HG02943 (cell line): ENCODE data around the gene AUP1.
"Not testable (repeated sequence)": the region's sequence is repeated elsewhere in the genome, so short reads cannot be mapped to it uniquely, and the experiment has no call there.

Source experiments
- ATAC-seq: cut with Tn5 transposase; IDR thresholded peaks from one replicate; pipeline ENCODE4 v1.9.1; 2021; ENCODE audit warnings: mild to moderate bottlenecking, low read depth, moderate library complexity; ENCODE audit not compliant: unreplicated experiment

AUP1 gene

DNA sequence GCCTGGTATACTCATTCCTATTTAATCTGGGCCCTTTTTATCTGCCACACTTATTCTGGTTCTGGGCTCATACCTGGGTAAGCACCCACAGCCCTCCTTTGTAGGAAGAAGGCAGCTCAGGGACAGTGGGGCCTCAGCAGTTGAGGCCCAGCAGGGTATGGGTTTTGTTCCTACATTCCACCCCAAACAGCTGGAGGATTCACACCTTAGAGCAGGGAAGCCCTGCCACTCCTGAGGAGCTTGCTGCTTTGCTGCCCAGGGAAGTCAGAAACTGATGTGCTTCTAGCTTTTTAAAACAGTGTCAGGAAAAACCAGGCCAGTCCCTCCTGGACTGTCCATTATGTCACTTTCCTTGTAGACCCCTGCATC lies 28.9 kb downstream of the AUP1 start:
- ATAC-seq, result no peak

- no peak for ATAC-seq
Measured at GRCh38 chr2:74499940-74500577, 29.4 kb downstream of the AUP1 start.

- ATAC-seq, result no peak
Measured at GRCh38 chr2:74499267-74499939, 30.1 kb downstream of the AUP1 start, which contains the start of gene LBX2. TSS of gene LBX2 (minus strand) at chr2:74499603. CDS start at chr2:74499537, 66 bp downstream.

DNA sequence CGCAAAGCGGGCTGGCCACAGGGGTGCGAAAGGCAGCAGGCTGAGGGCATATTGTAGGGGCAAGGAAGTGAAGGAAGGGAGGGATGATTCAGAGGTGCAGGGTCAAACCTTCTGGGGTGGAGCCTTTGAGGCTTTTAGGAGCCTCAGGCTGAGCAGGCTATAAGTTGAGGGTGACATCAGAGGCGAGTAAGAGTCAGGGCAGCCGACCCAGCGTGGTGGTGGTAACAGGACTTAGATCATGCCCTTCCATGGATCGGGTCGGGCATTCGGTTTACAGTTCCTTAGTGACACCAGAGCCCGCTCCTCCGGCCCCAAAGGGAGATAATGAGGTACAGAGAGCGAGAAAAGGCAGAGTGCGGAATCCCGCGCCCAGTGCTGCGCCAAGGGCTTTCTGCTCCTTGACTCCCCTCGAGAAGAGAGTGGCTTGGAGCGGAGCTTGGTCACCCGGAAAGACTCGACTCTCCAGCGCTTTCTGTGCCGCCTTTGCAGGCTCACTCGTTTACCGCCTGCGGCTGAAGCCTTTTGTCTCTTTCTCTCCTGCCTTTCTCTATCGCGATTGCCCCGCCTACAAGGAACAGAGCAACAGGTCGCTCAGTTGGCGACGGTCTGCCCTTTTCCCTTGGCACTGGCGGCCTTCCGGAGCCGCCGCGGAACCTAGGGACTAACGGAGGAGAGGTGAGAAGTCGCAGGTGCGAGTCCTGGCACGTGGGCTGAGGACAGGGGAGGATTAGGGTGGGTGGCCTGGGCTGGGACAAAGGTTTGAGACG lies 30.8 kb downstream of the AUP1 start:
- ATAC-seq, result no peak

DNA sequence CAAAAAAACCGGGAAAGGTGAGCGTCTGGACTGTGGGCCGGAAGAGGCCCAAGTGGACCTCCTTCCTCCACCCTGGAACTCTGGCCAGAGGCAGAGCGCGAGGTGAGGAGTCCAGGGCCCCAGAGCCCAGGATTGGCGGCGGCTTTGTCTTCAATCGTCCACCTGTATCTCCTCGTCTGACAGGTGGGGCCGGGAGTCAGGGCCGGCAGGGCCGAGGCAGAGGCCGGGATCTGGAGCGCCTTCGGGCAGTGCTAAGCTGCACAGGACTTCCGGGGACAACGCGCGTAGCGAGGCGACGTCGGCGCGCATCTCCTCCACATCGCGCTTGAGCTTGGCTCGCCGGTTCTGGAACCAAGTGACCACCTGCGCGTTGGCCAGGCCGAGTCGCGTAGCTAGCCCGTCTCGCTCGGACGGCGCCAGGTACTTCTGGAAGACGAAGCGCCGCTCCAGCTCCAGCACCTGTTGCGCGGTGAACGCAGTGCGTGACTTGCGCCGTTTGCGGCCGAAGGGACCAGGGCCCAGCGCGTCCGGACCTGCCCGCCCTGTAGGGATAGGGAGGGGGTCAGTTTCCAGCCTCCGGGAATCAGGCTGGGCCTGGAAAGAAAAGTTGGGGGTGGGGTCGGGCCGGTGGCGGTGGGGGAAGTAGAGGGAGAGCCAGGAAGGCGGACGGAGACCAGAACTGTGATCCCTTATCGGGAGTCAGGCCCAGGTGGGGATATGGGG lies 31.6 kb downstream of the AUP1 start:
- ATAC-seq, result no peak

DNA sequence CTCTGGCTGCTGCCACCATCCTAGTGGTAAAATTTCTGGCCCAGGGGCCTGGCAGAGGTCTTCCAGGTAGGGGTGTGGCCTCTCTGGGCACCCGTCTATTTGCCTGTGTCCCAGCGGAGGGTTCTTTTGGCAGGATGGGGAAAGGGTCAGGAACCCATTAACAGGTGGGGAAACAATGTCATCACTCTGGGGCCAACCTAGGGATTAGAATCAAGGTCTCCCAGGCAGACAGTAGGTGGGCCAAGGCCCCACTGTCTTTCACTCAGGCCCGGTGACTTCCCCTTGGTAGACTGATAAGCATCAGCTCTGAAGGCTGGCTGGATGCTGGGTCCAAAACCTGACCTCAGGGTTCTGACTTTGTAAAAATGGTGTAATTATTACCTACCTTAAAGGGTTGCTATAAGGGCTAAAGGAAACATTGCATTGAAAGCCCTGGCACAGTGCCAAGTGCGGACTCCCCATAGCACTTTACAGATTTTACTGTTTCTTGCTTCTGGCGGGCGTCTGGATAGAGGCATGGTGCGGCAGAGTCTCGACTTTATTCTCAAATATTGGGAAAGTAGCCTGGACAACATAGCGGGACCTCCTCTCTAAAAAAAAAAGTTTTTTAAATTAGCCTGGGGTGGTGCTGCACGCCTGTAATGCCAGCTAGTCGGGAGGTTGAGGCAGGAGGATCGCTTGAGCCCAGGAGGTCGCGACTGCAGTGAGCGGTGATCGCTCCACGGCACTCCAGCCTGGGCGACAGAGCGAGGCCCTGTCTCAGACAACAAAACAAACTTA lies 32.3 kb downstream of the AUP1 start:
- no peak for ATAC-seq

DNA sequence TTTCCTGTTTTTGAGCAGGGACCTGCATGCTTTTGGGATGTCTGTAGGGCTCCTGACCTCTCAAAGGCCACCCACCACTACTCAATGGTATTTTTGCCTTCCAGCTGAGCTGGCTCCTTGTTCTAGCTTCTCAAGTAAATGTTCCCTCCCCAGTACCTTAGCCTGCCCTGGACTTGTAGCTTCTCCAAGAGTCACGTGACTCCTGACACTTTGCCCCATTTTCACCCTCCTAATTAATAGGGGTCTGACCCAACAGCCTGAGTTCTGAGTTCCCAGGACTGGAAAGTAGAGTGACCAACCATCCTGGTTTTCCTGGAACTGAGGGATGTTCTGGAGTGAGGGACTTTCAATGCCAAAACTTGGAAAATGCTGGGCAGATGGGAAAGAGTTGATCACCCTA lies 34.1 kb downstream of the AUP1 start:
- no peak for ATAC-seq

DNA sequence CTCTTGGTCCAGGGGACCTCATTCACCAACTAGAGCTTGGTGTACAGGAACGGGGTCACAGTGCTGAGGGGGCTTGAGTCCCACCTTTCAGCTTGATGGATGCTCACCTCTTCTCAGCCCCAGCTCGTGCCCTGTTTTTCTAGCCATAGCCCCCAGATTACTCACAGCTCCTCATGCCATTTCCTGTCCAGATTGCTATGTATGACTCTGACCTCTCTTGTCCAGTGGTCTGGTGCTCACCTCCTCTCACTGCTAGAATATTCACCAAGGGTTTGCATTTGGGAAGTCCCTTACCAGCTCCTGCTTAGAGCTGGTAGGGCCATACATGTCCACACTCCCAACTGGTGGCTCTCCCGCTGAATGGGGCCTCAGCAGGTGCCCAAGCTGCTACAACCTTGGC lies 36.0 kb downstream of the AUP1 start:
- ATAC-seq, result no peak

GRCh38 chr2:74491648-74492544 lies 37.6 kb downstream of the AUP1 start:
- ATAC-seq, result no peak

DNA sequence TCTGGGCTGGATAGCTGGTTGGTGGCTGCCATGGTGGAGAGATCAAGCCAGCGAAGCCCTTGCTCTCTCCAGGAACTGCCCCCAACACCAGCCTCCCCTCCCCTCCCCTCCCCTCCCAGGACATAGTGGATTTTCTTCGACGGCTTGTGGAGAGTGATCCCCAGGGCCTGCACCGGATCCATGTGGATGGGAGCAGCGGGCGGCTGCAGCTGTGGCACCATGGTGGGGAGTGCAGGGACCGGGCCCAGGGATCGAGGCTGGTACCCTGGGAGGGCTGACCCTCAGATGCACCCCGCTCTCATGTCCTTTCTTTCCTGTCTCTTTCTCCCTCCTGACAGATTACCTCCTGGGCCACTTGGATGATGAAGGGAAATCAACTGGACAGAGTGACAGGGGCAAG lies 39.6 kb downstream of the AUP1 start:
- no peak for ATAC-seq

GRCh38 chr2:74488643-74489481 lies 40.6 kb downstream of the AUP1 start:
- ATAC-seq, result no peak

DNA sequence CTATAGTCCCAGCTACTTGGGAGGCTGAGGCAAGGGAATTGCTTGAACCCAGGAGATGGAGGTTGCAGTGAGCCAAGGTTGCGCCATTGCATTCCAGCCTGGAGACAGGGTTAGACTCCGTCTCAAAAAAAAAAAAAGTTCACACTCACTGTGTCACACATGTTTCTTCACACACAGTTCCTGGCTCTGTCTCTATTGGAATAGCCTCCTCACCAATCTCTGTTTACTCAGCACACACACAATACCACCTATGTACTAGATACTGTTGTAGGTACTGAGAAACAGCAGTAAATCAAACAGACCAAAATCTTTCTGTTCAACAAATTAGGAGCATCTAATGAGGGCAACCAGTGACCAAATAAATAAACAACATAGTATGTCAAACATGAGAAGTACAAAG lies 43.4 kb downstream of the AUP1 start:
- no peak for ATAC-seq

DNA sequence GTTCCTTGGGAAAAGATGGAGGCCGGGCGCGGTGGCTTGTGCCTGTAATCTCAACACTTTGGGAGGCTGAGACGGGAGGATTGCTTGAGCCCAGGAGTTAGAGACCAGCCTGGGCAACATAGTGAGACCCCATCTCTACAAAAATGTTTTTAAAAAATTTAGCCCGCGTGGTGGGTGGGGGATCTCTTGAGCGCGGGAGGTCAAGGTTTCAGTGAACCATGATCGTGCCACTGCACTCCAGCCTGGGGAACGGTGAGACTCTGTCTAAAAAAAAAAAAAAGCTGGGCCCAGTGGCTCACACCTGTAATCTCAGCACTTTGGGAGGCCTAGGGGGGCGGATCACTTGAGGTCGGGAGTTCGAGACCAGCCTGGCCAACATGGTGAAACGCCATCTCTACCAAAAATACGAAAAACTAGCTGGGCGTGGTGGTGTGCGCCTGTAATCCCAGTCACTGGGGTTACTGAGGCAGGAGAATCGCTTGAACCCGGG lies 45.8 kb downstream of the AUP1 start:
- ATAC-seq, result not testable (repeated sequence)

GRCh38 chr2:74482801-74483674 lies 46.5 kb downstream of the AUP1 start, which contains the start of the genes CCDC142 and TTC31:
TSS of gene CCDC142 (minus strand) at chr2:74482998. CDS start at chr2:74482837, 161 bp downstream.
TSS of gene TTC31 (plus strand) at chr2:74483081. CDS start at chr2:74483096, 15 bp downstream.
- peak; percentile 92 for ATAC-seq

- peak; percentile 44 for ATAC-seq
Measured at GRCh38 chr2:74481961-74482800, 47.3 kb downstream of the AUP1 start.

DNA sequence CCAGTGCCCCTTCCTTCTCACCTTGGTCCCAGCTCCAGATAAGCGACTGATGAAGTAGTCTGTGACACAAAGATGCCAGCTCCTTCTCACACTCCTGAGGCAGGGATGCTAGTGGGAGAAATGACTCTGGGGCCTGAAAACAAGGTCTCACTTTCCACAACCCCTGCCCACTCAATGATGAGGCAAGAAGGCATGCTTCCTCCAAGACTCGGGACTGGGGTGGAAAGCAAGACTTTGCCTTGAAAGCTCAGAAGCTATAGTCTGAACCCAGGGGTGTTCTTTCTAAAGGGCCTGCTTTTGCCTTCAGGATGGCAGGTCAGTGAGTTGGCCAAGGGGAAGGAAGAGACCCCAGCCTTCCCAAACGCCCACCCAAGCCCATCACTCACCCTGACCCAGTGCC lies 48.1 kb downstream of the AUP1 start:
- no peak for ATAC-seq
